ENCODE measurements around the gene GGA1. TPM values are rescaled to one million over a fixed set of nuclear protein-coding genes. Genes with fewer than 3 reads are reported as not detected.

The GGA1 gene
- total and polyA plus RNA-seq, 10 donors, result 43.4 to 134 (median 83.4) TPM

DNA sequence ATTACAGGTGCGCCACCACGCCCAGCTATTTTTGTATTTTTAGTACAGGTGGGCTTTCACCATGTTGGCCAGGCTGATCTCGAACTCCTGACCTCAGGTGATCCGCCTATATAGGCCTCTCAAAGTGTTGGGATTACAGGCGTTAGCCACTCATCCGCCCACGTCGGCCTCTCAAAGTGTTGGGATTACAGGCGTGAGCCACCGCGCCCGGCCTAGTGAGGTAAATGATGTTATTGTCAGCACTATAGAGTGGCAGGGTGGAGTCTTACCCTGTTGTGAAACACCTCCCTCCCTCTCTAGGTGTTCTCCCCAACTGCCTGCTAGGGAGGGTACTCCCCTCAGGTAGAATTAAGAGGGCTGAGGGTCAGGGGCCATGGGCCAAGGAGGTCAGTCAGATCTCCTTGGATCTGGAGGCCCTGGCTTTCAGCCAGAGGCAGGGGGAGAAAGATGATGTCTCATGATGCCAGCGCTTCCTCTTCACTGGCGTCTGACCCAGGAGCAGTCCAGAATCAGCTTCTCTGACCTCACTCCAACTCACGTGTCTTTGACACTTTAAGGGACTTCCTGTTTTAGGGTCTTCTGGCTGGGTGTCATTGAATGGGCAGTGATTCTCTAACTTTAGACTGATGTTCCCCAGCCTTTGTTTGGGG is 2.0 kb downstream of the GGA1 start:
- 67 to 82% (median 78%) methylated on average over 15 of the region's 15 CpGs for WGBS, 5 donors
- Histone ChIP-seq H3K4me1 (peaks cover 27 to 73% (median 46%) of the 10 kb centered on the region in 6 donors), H3K4me3 (peak overlapping the region in 3 of 8 donors; percentile 86 to 97 (median 96)), H3K36me3 (peaks cover 0 to 30% (median 17%) of the 10 kb centered on the region in 6 donors), H3K9me3 (no peaks in the 10 kb centered on the region), H3K27me3 (replicated peaks in 1 of 7) (peaks cover 0 to 7% (median 0%) of the 10 kb centered on the region in 7 donors), H3K27ac (peak overlapping the region; percentile 91 to 98 (median 96))
- peak; percentile 79 for DNase-seq
- intact Hi-C loops (cut with DNase I; ENCODE audit: low total_unique reads), result no loop called here
- peak in 2 of 3 donors; percentile 27 to 63 for TF ChIP-seq POLR2AphosphoS5 (IDR thresholded peaks at IDR 0.05)
- TF ChIP-seq POLR2A (IDR thresholded peaks at IDR 0.05), result no peak

DNA sequence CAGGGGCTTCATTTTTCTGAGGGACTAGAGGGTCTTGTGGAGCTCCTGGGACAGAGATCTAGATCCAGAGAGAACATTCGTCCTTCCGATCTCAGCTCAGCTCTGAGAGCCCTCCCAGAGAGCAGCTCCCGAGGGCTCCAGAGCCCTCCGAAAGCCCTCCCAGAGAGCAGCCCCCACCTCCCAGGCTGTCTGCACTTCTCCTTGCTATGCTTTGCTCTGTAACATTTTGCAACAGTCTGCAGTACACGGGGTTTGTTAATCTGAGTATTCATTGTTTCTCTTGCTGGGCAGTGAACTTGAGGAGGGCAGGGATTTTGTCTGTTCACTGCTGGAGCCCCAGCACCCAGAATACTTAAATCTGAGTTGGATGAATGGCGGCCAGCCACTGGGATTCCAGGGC is 2.6 kb downstream of the GGA1 start:
- intact Hi-C loops (cut with DNase I; ENCODE audit: low total_unique reads), result no loop called here
- H3K9me3 ChIP-seq, result no peaks in the 10 kb centered on the region
- WGBS, 5 donors, result 79 to 87% (median 81%) methylated on average over 6 of the region's 6 CpGs
- peaks cover 27 to 70% (median 46%) of the 10 kb centered on the region in 6 donors for H3K4me1 ChIP-seq
- TF ChIP-seq POLR2A (IDR thresholded peaks at IDR 0.05), result no peak
- no peak for TF ChIP-seq POLR2AphosphoS5 (IDR thresholded peaks at IDR 0.05)
- TF ChIP-seq, protein P1, sequence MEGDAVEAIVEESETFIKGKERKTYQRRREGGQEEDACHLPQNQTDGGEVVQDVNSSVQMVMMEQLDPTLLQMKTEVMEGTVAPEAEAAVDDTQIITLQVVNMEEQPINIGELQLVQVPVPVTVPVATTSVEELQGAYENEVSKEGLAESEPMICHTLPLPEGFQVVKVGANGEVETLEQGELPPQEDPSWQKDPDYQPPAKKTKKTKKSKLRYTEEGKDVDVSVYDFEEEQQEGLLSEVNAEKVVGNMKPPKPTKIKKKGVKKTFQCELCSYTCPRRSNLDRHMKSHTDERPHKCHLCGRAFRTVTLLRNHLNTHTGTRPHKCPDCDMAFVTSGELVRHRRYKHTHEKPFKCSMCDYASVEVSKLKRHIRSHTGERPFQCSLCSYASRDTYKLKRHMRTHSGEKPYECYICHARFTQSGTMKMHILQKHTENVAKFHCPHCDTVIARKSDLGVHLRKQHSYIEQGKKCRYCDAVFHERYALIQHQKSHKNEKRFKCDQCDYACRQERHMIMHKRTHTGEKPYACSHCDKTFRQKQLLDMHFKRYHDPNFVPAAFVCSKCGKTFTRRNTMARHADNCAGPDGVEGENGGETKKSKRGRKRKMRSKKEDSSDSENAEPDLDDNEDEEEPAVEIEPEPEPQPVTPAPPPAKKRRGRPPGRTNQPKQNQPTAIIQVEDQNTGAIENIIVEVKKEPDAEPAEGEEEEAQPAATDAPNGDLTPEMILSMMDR (IDR thresholded peaks at IDR 0.05 in 8 of 11, conservative IDR thresholded peaks at IDR 0.05 in 3 of 11), result no peak
- H3K27me3 ChIP-seq (replicated peaks in 1 of 7), result peaks cover 0 to 3% (median 0%) of the 10 kb centered on the region in 7 donors
- peaks cover 0 to 36% (median 21%) of the 10 kb centered on the region in 6 donors for H3K36me3 ChIP-seq
- peak overlapping the region in 6 of 8 donors; percentile 91 to 98 (median 96) for H3K27ac ChIP-seq
- no peak for DNase-seq
- H3K4me3 ChIP-seq, result no peak overlapping the region

DNA sequence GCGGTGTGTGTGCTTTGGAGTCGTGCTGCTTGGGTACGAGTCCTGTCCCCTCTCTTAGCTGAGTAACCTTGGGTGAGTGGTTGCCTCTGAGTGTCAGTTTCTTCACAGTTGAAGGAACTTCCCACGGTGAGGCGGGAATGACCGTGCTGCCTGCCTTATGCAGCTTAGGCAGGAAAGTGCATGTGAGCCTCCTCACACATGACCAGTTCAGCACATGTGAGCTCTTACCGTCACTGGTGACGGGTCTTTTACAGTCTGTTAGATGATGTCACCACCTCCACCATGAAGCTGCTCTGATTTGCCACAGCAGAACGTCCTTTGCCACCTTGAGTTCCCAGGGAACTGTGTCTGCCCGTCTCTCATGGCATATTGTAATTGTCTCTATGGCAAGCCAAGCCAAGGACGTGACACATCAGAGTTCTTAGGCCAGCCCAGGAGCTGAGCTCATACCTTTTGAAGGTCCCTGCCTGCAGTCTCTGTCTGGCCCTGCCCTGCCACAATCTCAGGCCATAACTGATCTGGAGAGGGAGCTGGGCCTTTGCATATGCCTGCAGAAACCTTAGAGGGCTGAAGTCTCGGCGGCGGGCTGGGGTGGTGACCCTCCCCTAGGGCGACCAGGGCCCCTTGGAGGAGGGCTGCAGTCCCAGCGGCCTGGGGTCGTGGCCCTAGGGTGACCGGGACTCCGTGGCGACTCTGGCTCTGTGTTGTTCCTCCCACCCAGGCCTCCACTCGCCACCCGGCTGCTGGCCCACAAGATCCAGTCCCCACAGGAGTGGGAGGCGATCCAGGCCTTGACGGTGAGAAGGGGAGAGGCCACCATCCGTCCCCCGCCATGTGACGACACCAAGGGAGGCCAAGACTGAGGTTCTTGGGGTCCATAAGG is 7.8 kb downstream of the GGA1 start:
- peaks cover 0 to 88% (median 64%) of the 10 kb centered on the region in 6 donors for H3K36me3 ChIP-seq
- TF ChIP-seq, protein P1 (IDR thresholded peaks at IDR 0.05 in 8 of 11, conservative IDR thresholded peaks at IDR 0.05 in 3 of 11), result no peak
- TF ChIP-seq POLR2A (IDR thresholded peaks at IDR 0.05) (no peak), POLR2AphosphoS5 (IDR thresholded peaks at IDR 0.05) (peak in 2 of 3 donors; percentile 19 to 48)
- H3K4me3 ChIP-seq, result no peak overlapping the region
- 85 to 93% (median 88%) methylated on average over 15 to 27 of the region's 27 CpGs for WGBS, 5 donors
- H3K27ac ChIP-seq, result peak overlapping the region in 5 of 8 donors; percentile 29 to 74 (median 37)
- intact Hi-C loops (cut with DNase I; ENCODE audit: low total_unique reads), result no loop called here
- H3K27me3 ChIP-seq (replicated peaks in 1 of 7), result no peaks in the 10 kb centered on the region
- peaks cover 1 to 30% (median 11%) of the 10 kb centered on the region in 6 donors for H3K4me1 ChIP-seq
- DNase-seq, result no peak
- no peaks in the 10 kb centered on the region for H3K9me3 ChIP-seq

DNA sequence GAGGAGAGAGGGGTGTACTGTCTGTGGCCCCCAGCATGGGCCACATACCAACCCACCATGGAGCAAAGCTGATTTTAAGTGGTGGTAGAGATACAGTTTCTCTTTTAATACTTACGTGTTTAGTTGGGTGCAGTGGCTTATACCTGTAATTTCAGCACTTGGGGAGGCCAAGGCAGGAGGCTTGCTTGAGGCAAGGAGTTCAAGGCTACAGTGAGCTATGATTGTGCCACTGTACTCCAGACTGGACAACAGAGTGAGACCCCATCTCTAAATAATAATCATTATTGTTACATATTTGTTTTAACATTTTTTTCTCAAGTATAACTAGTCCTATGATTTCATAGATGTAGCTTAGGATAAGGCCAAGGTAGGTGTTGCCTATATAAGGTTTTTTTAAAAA is 8.8 kb downstream of the GGA1 start:
- no peaks in the 10 kb centered on the region for H3K9me3 ChIP-seq
- intact Hi-C loops (cut with DNase I; ENCODE audit: low total_unique reads), result no loop called here
- no peak overlapping the region for H3K4me3 ChIP-seq
- H3K27ac ChIP-seq, result peak overlapping the region in 5 of 8 donors; percentile 25 to 74 (median 48)
- no peaks in the 10 kb centered on the region for H3K27me3 ChIP-seq (replicated peaks in 1 of 7)
- H3K4me1 ChIP-seq, result peaks cover 0 to 35% (median 7%) of the 10 kb centered on the region in 6 donors
- 92 to 100% (median 94%) methylated on average over 1 of the region's 1 CpG for WGBS, 5 donors
- DNase-seq, result no peak
- TF ChIP-seq POLR2AphosphoS5 (IDR thresholded peaks at IDR 0.05) (no peak), POLR2A (IDR thresholded peaks at IDR 0.05) (no peak)
- TF ChIP-seq, protein P1 (IDR thresholded peaks at IDR 0.05 in 8 of 11, conservative IDR thresholded peaks at IDR 0.05 in 3 of 11), result no peak
- H3K36me3 ChIP-seq, result peaks cover 0 to 98% (median 69%) of the 10 kb centered on the region in 6 donors

Data from spleen (tissue), 11 donors.